Activated naive CD4-positive, alpha-beta T cell treated with anti-CD3 and anti-CD28 coated beads, Interleukin-2, amount 50 U/mL, for 16 hours (primary cell): ENCODE data around the gene TMPRSS9.

ENCODE experiments used
- DNase-seq: peaks from one replicate; pipeline ENCODE4 v3.0.0-alpha.2; 2020

The TMPRSS9 gene

GRCh38 chr19:2330255-2330631 lies 29.8 kb upstream of the TMPRSS9 start:
- DNase-seq: no peak

GRCh38 chr19:2330632-2331284 lies 29.3 kb upstream of the TMPRSS9 start:
- DNase-seq: no peak

- DNase-seq: no peak
Observed at GRCh38 chr19:2331601-2332246, 28.3 kb upstream of the TMPRSS9 start.

GRCh38 chr19:2332341-2333026 lies 27.6 kb upstream of the TMPRSS9 start:
- DNase-seq: peak; percentile 32

- DNase-seq: no peak
Observed at GRCh38 chr19:2333027-2333806, 26.8 kb upstream of the TMPRSS9 start.

GRCh38 chr19:2333807-2334211 lies 26.3 kb upstream of the TMPRSS9 start:
- DNase-seq: no peak

- no peak for DNase-seq
Observed at GRCh38 chr19:2334426-2334825, 25.6 kb upstream of the TMPRSS9 start.

- DNase-seq: no peak
Observed at GRCh38 chr19:2334986-2335846, 24.8 kb upstream of the TMPRSS9 start.

GRCh38 chr19:2335848-2336247 lies 24.2 kb upstream of the TMPRSS9 start:
- no peak for DNase-seq

GRCh38 chr19:2336528-2337328 lies 23.3 kb upstream of the TMPRSS9 start:
- DNase-seq: no peak

- no peak for DNase-seq
Observed at GRCh38 chr19:2337329-2337707, 22.7 kb upstream of the TMPRSS9 start.

- no peak for DNase-seq
Observed at GRCh38 chr19:2338055-2338615, 21.9 kb upstream of the TMPRSS9 start.

GRCh38 chr19:2338751-2339643 lies 21.1 kb upstream of the TMPRSS9 start:
- no peak for DNase-seq

- no peak for DNase-seq
Observed at GRCh38 chr19:2339644-2340310, 20.3 kb upstream of the TMPRSS9 start.

GRCh38 chr19:2340496-2341243 lies 19.4 kb upstream of the TMPRSS9 start:
- DNase-seq: no peak

GRCh38 chr19:2341244-2341751 lies 18.8 kb upstream of the TMPRSS9 start:
- DNase-seq: no peak

- DNase-seq: no peak
Observed at GRCh38 chr19:2341982-2342381, 18.1 kb upstream of the TMPRSS9 start.

- DNase-seq: no peak
Observed at GRCh38 chr19:2342656-2343288, 17.3 kb upstream of the TMPRSS9 start.
